Germinal center (tissue), 1 donor: ENCODE results near the gene ATP2B1.

Experiments
- DNase-seq: peaks from one replicate; pipeline ENCODE4 v3.0.0; 2012; ENCODE audit warnings: mixed read lengths, low spot score

ATP2B1 gene

DNA sequence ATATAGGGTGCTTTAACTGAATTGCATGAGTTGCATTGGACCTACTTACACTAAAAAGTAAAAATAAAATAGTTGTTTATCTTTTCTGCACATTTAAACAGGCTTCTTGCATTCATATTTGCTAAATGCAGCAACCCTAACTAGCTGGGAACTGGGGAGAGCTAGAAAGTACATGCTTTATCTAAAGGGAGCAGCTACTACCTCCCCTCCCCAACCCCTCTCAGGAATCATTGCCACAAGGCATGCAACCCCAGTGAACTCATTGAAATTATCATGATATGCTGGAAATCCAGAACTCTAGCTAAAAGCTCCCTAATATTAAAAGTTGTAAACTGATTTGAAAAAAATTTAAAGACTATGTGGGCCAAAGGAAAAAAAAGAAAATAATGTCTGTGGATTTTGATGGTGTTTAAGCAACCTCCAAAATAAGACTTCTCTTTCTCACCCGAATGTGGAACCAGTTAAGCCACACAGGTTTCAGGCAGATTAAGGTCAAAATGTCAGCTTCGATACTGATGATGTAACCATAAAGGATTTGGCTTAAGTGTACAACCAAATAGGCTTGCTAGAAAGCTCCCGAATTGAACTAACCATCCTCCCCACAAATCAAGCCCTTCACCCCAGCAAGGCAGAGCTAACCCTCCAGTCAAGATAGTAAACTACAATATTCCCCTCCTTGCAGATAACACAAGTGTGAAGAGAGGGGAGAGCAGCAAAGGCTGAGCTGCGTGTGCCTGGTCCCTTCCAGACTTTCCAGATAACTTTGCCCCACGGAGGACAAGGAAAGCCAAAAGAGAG, 169.0 kb downstream of the ATP2B1 start:
- DNase-seq, result no peak

DNA sequence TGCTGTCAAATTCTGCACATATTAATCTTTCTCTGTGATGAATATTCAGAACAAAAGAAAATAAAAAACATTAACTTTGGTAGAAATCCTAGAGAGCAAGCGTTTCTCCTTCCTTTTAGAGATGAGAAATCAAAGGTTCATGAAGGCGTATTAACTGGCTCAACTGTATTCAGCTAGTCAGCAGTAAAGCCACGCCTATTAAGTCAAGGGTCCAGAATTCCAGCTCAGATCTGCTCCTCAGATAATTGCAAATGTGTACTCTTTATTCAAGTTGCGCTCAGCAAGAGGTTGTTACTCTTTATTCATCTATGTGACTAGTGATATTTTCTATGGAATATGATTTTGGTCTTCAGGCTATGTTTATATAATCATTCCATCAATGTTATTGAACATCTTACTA, 169.7 kb downstream of the ATP2B1 start:
- no peak for DNase-seq
